GM12878 (cell line): ENCODE results near the gene ACSM4. TPM values are rescaled to one million over a fixed set of nuclear protein-coding genes. Genes with fewer than 3 reads are reported as not detected.

Source experiments
- ATAC-seq: fragments of 200-7000 bp; cut with Tn5 transposase; 3 replicates; pipeline ENCODE4 v1.9.1; 2020; ENCODE audit warnings: mild to moderate bottlenecking, moderate library complexity
- BruUV-seq: library from RNA; stranded (reverse); fragments of 400-500 nt; replicated peaks from 2 replicates; lab custom pipeline; 2021; lab: Mats Ljungman, UMichigan
- CTCF ChIA-PET: fragments of 300-600 bp; sonication (Branson Sonifier 250); formaldehyde crosslinking; extraction: SDS; loops from one replicate; lab custom pipeline; 2021; ENCODE audit warnings: inconsistent platforms; lab: Yijun Ruan, JAX
- POLR2A ChIA-PET: fragments of 350-600 bp; formaldehyde crosslinking; extraction: SDS; loops from one replicate; lab custom pipeline; 2021; ENCODE audit warnings: inconsistent platforms; lab: Charles Lee
- RAD21 ChIA-PET: fragments of 300-600 bp; sonication (Branson Sonifier 250); formaldehyde crosslinking; loops from one replicate; lab custom pipeline; 2023; ENCODE audit warnings: antibody characterized with exemption; ENCODE audit not compliant: unreplicated experiment; lab: Charles Lee
- SMC1A ChIA-PET: fragments of 300-600 bp; sonication (Branson Sonifier 250); formaldehyde crosslinking; loops from one replicate; lab custom pipeline; 2023; ENCODE audit not compliant: unreplicated experiment, uncharacterized antibody; lab: Charles Lee
- DNase-seq: peaks from one replicate; pipeline ENCODE4 v3.0.0-alpha.2; 2011; ENCODE audit warnings: low read depth, low spot score
- FAIRE-seq: peaks from 3 replicates; lab custom pipeline; 2011; peaks lifted over from hg19 to GRCh38; lab: Jason Lieb, UNC
- H2AFZ ChIP-seq: 2 replicates; pipeline ENCODE4 v1.6.0; 2011; ENCODE audit warnings: low read depth, low read length, control low read depth; ENCODE audit not compliant: control insufficient read depth
- H3K27ac ChIP-seq: 2 replicates; pipeline ENCODE4 v1.5.1; 2011; ENCODE audit warnings: control low read depth; ENCODE audit not compliant: control insufficient read depth, insufficient read depth
- H3K27me3 ChIP-seq, 2 experiments: replicated peaks in 1 of 2; 2 replicates each; pipeline versions ENCODE4 v1.6.0 to v1.6.1; 2011; ENCODE audit warnings: low read length in 1 of 2; ENCODE audit not compliant: control insufficient read depth in 2 of 2, insufficient read depth in 2 of 2
- H3K36me3 ChIP-seq, 2 experiments: 2 replicates each; pipeline ENCODE4 v1.5.1; 2011; ENCODE audit warnings: low read length in 1 of 2; ENCODE audit not compliant: control insufficient read depth in 2 of 2, insufficient read depth in 2 of 2
- H3K4me1 ChIP-seq: 2 replicates; pipeline ENCODE4 v1.6.1; 2011; ENCODE audit warnings: mild to moderate bottlenecking, low read length, moderate library complexity, mixed read lengths; ENCODE audit not compliant: control insufficient read depth, insufficient read depth
- H3K4me2 ChIP-seq: 2 replicates; pipeline ENCODE4 v1.6.0; 2011; ENCODE audit warnings: control low read depth; ENCODE audit not compliant: control insufficient read depth, insufficient read depth
- H3K4me3 ChIP-seq: fragments of 200-600 bp; sonication (generic); 2 replicates; pipeline ENCODE4 v1.5.1; 2016
- H3K79me2 ChIP-seq: 2 replicates; pipeline ENCODE4 v1.6.0; 2011; ENCODE audit warnings: low read length; ENCODE audit not compliant: control insufficient read depth, insufficient read depth
- H3K9ac ChIP-seq: 2 replicates; pipeline ENCODE4 v1.8.0; 2011; ENCODE audit warnings: low read length, control low read depth, mixed read lengths; ENCODE audit not compliant: control insufficient read depth, insufficient read depth
- H3K9me3 ChIP-seq: replicated peaks from 3 replicates; pipeline ENCODE4 v1.5.1; 2011; ENCODE audit warnings: mild to moderate bottlenecking, low read length; ENCODE audit not compliant: control insufficient read depth, insufficient read depth
- H4K20me1 ChIP-seq: 2 replicates; pipeline ENCODE4 v1.6.0; 2011; ENCODE audit not compliant: control insufficient read depth, insufficient read depth
- ATF7 ChIP-seq: fragments of 450-650 bp; IDR thresholded peaks from 2 replicates; pipeline ENCODE4 v1.6.1; 2016; ENCODE audit warnings: low read depth, mild to moderate bottlenecking
- BRCA1 ChIP-seq: IDR thresholded peaks from 2 replicates; pipeline ENCODE4 v1.6.1; 2011; ENCODE audit warnings: low read depth, low read length, improper control_type of control experiment
- LARP7 ChIP-seq: fragments of 450-650 bp; IDR thresholded peaks from 2 replicates; pipeline ENCODE4 v1.6.1; 2017; ENCODE audit warnings: mild to moderate bottlenecking
- MLLT1 ChIP-seq: fragments of 450-650 bp; IDR thresholded peaks from 2 replicates; pipeline ENCODE4 v1.6.1; 2016; ENCODE audit warnings: mild to moderate bottlenecking
- TARDBP ChIP-seq: IDR thresholded peaks from 2 replicates; pipeline ENCODE4 v1.6.1; 2016; ENCODE audit warnings: borderline replicate concordance
- WGBS: methylation state at CpG from one replicate; pipeline ENCODE4 v1.1.6; 2016; ENCODE audit warnings: low lambda C conversion rate; ENCODE audit not compliant: insufficient replicate concordance, insufficient coverage; ENCODE audit errors: missing lambda C conversion rate; 5-methylcytosine and 5-hydroxymethylcytosine counted together
- in situ Hi-C: fragments of 300-500 bp; cut with MboI; formaldehyde crosslinking; loops from 9 replicates; pipeline ENCODE4 v1.14.3; 2018; ENCODE audit warnings: mixed read lengths
- intact Hi-C: fragments of 100-400 bp; cut with micrococcal nuclease; formaldehyde crosslinking; loops from one replicate; pipeline ENCODE4 v1.14.2; 2022; ENCODE audit not compliant: unreplicated experiment
- polyA plus RNA-seq, 11 experiments: library from polyadenylated mRNA; depleted of rRNA in 4 of 11; unstranded in 6 of 11; stranded (reverse) in 5 of 11; fragments of >200 nt; fragmentation: Nextera tagmentation in 4 of 11; fragmentation: Illumina TruSeq in 1 of 11; extraction: Ambion mirVana in 4 of 11; extraction: Trizol in 1 of 11; gene quantifications; 1 replicate in 1 of 11; 2 replicates in 10 of 11; pipeline versions ENCODE4 v1.2.1 to v1.2.3, GENCODE V29; 2011 to 2016; ENCODE audit warnings: inconsistent platforms in 2 of 11, missing spikeins in 2 of 11, low read depth in 1 of 11
- total RNA-seq, 4 experiments: library from RNA; depleted of rRNA in 3 of 4; stranded (reverse); fragments of >200 nt in 3 of 4; fragmentation: Illumina TruSeq in 1 of 4; extraction: Trizol in 1 of 4; gene quantifications; 2 replicates each; pipeline versions ENCODE4 v1.2.1 to v1.2.3, GENCODE V29; 2013 to 2021

Gene ACSM4
- total and polyA plus RNA-seq, 10 of the 15 experiments (the other 5 are each of a cell fraction or from before 2014, with no cell fraction given): not detected

- Histone ChIP-seq H3K9me3 (no peaks in the 10 kb centered on the region), H3K36me3 (no peaks in the 10 kb centered on the region), H3K79me2 (no peaks in the 10 kb centered on the region), H3K4me2 (no peak overlapping the region), H3K9ac (no peak overlapping the region), H3K27me3 (no peaks in the 10 kb centered on the region), H2AFZ (no peak overlapping the region), H3K4me3 (no peak overlapping the region), H4K20me1 (no peaks in the 10 kb centered on the region), H3K4me1 (no peaks in the 10 kb centered on the region), H3K27ac (no peak overlapping the region)
- FAIRE-seq (no peak), DNase-seq (no peak), ATAC-seq (no peak)
- no TSS peak for BruUV-seq
- ChIA-PET CTCF (interaction anchor here (1.0 kb wide), 1 partner anchor 136 kb away, joined by 3 read pairs; no protein-coding TSS in a partner anchor), RAD21 (no interaction called here), POLR2A (no interaction called here), SMC1A (no interaction called here)
- 28% methylated on average over 3 of the region's 3 CpGs for WGBS
- intact Hi-C loops (loop anchor here (5.0 kb wide), 1 partner anchor 262 kb away; no protein-coding TSS in a partner anchor), in situ Hi-C loops (no loop called here)
- TF ChIP-seq MLLT1: no peak
- no peak for TF ChIP-seq LARP7
- TF ChIP-seq TARDBP: no peak
Measured at GRCh38 chr12:7375145-7375543, 71.3 kb downstream of the ACSM4 start.

- Histone ChIP-seq H3K4me3 (no peak overlapping the region), H3K27ac (no peak overlapping the region), H3K36me3 (no peaks in the 10 kb centered on the region), H3K9me3 (no peaks in the 10 kb centered on the region), H4K20me1 (no peaks in the 10 kb centered on the region), H3K4me2 (no peak overlapping the region), H2AFZ (no peak overlapping the region), H3K9ac (no peak overlapping the region), H3K79me2 (no peaks in the 10 kb centered on the region), H3K4me1 (no peaks in the 10 kb centered on the region), H3K27me3 (no peaks in the 10 kb centered on the region)
- ATAC-seq (no peak), DNase-seq (no peak), FAIRE-seq (no peak)
- in situ Hi-C loops: no loop called here
- BruUV-seq: no TSS peak
- TF ChIP-seq ATF7 (no peak), BRCA1 (no peak)
- intact Hi-C loops: loop anchor here (5.0 kb wide), 1 partner anchor 261 kb away; no protein-coding TSS in a partner anchor
- WGBS: 0% methylated on average over 1 of the region's 1 CpG
- CTCF ChIA-PET: interaction anchor here (1.0 kb wide), 1 partner anchor 137 kb away, joined by 3 read pairs; no protein-coding TSS in a partner anchor
- RAD21 ChIA-PET: no interaction called here
- POLR2A ChIA-PET: no interaction called here
- SMC1A ChIA-PET: no interaction called here
Measured at GRCh38 chr12:7376196-7376595, 72.3 kb downstream of the ACSM4 start.

Other genes starting within 250 kb of the ACSM4 start
Only the 7 nearest of the 8 such genes appear.
- 0.87 and 0.96 TPM in 2 replicates for gene C1R, start 211.6 kb upstream of the ACSM4 start, total RNA-seq (2014; rRNA removed)
- gene C1R, start 211.6 kb upstream of the ACSM4 start, total RNA-seq (2014; rRNA removed; fragmentation: Illumina TruSeq; extraction: Trizol): 0.76 and 0.88 TPM in 2 replicates
- gene C1R, start 211.6 kb upstream of the ACSM4 start, total RNA-seq (2021): 1.7 and 1.8 TPM in 2 replicates
- 0.82 and 1.3 TPM in 2 replicates for gene C1R, start 211.6 kb upstream of the ACSM4 start, polyA plus RNA-seq (2011; rRNA removed)
- gene C1R, start 211.6 kb upstream of the ACSM4 start, polyA plus RNA-seq (2014; fragmentation: Illumina TruSeq; extraction: Trizol): 1.4 and 1.5 TPM in 2 replicates
- under 1 TPM in 1 of 2 experiments, not detected in 1; 0.31 TPM for gene C1R, start 211.6 kb upstream of the ACSM4 start, polyA plus RNA-seq (2014; fragmentation: Nextera tagmentation; extraction: Ambion mirVana)
- 1.9 and 2.8 TPM in 2 replicates for gene C1R, start 211.6 kb upstream of the ACSM4 start, polyA plus RNA-seq (2014; rRNA removed)
- gene C1R, start 211.6 kb upstream of the ACSM4 start, polyA plus RNA-seq (2016; fragmentation: Nextera tagmentation; extraction: Ambion mirVana): under 1 TPM; 0.73 to 0.86 TPM
- 10.7 and 12.8 TPM in 2 replicates for gene C1RL, start 194.9 kb upstream of the ACSM4 start, total RNA-seq (2014; rRNA removed)
- 10.2 and 11.7 TPM in 2 replicates for gene C1RL, start 194.9 kb upstream of the ACSM4 start, total RNA-seq (2014; rRNA removed; fragmentation: Illumina TruSeq; extraction: Trizol)
- gene C1RL, start 194.9 kb upstream of the ACSM4 start, total RNA-seq (2021): 10.3 and 11.5 TPM in 2 replicates
- 4.9 and 5.8 TPM in 2 replicates for gene C1RL, start 194.9 kb upstream of the ACSM4 start, polyA plus RNA-seq (2011; rRNA removed)
- 10.5 and 16.3 TPM in 2 replicates for gene C1RL, start 194.9 kb upstream of the ACSM4 start, polyA plus RNA-seq (2014; fragmentation: Illumina TruSeq; extraction: Trizol)
- gene C1RL, start 194.9 kb upstream of the ACSM4 start, polyA plus RNA-seq (2014; fragmentation: Nextera tagmentation; extraction: Ambion mirVana): 1 to 10 TPM; 1.3 to 2.5 TPM
- 10.6 and 14.2 TPM in 2 replicates for gene C1RL, start 194.9 kb upstream of the ACSM4 start, polyA plus RNA-seq (2014; rRNA removed)
- gene C1RL, start 194.9 kb upstream of the ACSM4 start, polyA plus RNA-seq (2016; fragmentation: Nextera tagmentation; extraction: Ambion mirVana): 1 to 10 TPM; 4.7 to 6.0 TPM
- 0.34 TPM in 1 of 2 replicates, not detected in the other for gene RBP5, start 175.2 kb upstream of the ACSM4 start, total RNA-seq (2014; rRNA removed)
- not detected in 2 replicates for gene RBP5, start 175.2 kb upstream of the ACSM4 start, total RNA-seq (2014; rRNA removed; fragmentation: Illumina TruSeq; extraction: Trizol)
- gene RBP5, start 175.2 kb upstream of the ACSM4 start, total RNA-seq (2021): not detected in 2 replicates
- 0.11 and 0.19 TPM in 2 replicates for gene RBP5, start 175.2 kb upstream of the ACSM4 start, polyA plus RNA-seq (2011; rRNA removed)
- gene RBP5, start 175.2 kb upstream of the ACSM4 start, polyA plus RNA-seq (2014; fragmentation: Illumina TruSeq; extraction: Trizol): not detected in 2 replicates
- under 1 TPM in 1 of 2 experiments, not detected in 1; 0.29 TPM for gene RBP5, start 175.2 kb upstream of the ACSM4 start, polyA plus RNA-seq (2014; fragmentation: Nextera tagmentation; extraction: Ambion mirVana)
- gene RBP5, start 175.2 kb upstream of the ACSM4 start, polyA plus RNA-seq (2014; rRNA removed): 0.35 TPM in 1 of 2 replicates, not detected in the other
- gene RBP5, start 175.2 kb upstream of the ACSM4 start, polyA plus RNA-seq (2016; fragmentation: Nextera tagmentation; extraction: Ambion mirVana): 1 to 10 TPM in 1 of 2 experiments, under 1 TPM in 1; 0.23 to 1.1 TPM
- 11.9 and 13.8 TPM in 2 replicates for gene CLSTN3, start 173.7 kb upstream of the ACSM4 start, total RNA-seq (2014; rRNA removed)
- 8.3 and 8.8 TPM in 2 replicates for gene CLSTN3, start 173.7 kb upstream of the ACSM4 start, total RNA-seq (2014; rRNA removed; fragmentation: Illumina TruSeq; extraction: Trizol)
- gene CLSTN3, start 173.7 kb upstream of the ACSM4 start, total RNA-seq (2021): 17.1 and 24.7 TPM in 2 replicates
- gene CLSTN3, start 173.7 kb upstream of the ACSM4 start, polyA plus RNA-seq (2011; rRNA removed): 16.9 and 28.9 TPM in 2 replicates
- gene CLSTN3, start 173.7 kb upstream of the ACSM4 start, polyA plus RNA-seq (2014; fragmentation: Illumina TruSeq; extraction: Trizol): 9.5 and 14.7 TPM in 2 replicates
- under 1 TPM; 0.09 to 0.14 TPM for gene CLSTN3, start 173.7 kb upstream of the ACSM4 start, polyA plus RNA-seq (2014; fragmentation: Nextera tagmentation; extraction: Ambion mirVana)
- 33.8 and 35.9 TPM in 2 replicates for gene CLSTN3, start 173.7 kb upstream of the ACSM4 start, polyA plus RNA-seq (2014; rRNA removed)
- gene CLSTN3, start 173.7 kb upstream of the ACSM4 start, polyA plus RNA-seq (2016; fragmentation: Nextera tagmentation; extraction: Ambion mirVana): 1 to 10 TPM; 6.5 to 7.1 TPM
- gene PEX5, start 114.4 kb upstream of the ACSM4 start, total RNA-seq (2014; rRNA removed): 12.3 and 14.5 TPM in 2 replicates
- gene PEX5, start 114.4 kb upstream of the ACSM4 start, total RNA-seq (2014; rRNA removed; fragmentation: Illumina TruSeq; extraction: Trizol): 11.9 and 13.0 TPM in 2 replicates
- gene PEX5, start 114.4 kb upstream of the ACSM4 start, total RNA-seq (2021): 29.2 and 31.9 TPM in 2 replicates
- 12.1 and 17.1 TPM in 2 replicates for gene PEX5, start 114.4 kb upstream of the ACSM4 start, polyA plus RNA-seq (2011; rRNA removed)
- gene PEX5, start 114.4 kb upstream of the ACSM4 start, polyA plus RNA-seq (2014; fragmentation: Illumina TruSeq; extraction: Trizol): 10.1 and 14.4 TPM in 2 replicates
- gene PEX5, start 114.4 kb upstream of the ACSM4 start, polyA plus RNA-seq (2014; fragmentation: Nextera tagmentation; extraction: Ambion mirVana): 1 to 10 TPM; 1.3 to 2.9 TPM
- gene PEX5, start 114.4 kb upstream of the ACSM4 start, polyA plus RNA-seq (2014; rRNA removed): 15.2 and 17.9 TPM in 2 replicates
- gene PEX5, start 114.4 kb upstream of the ACSM4 start, polyA plus RNA-seq (2016; fragmentation: Nextera tagmentation; extraction: Ambion mirVana): 1 to 10 TPM; 6.6 to 7.1 TPM
- gene CD163L1, start 140.1 kb downstream of the ACSM4 start, total RNA-seq (2014; rRNA removed): 0.11 TPM in 1 of 2 replicates, not detected in the other
- gene CD163L1, start 140.1 kb downstream of the ACSM4 start, total RNA-seq (2014; rRNA removed; fragmentation: Illumina TruSeq; extraction: Trizol): 1.0 and 1.1 TPM in 2 replicates
- 0.49 and 0.74 TPM in 2 replicates for gene CD163L1, start 140.1 kb downstream of the ACSM4 start, total RNA-seq (2021)
- 1.1 and 1.8 TPM in 2 replicates for gene CD163L1, start 140.1 kb downstream of the ACSM4 start, polyA plus RNA-seq (2011; rRNA removed)
- 0.54 and 0.87 TPM in 2 replicates for gene CD163L1, start 140.1 kb downstream of the ACSM4 start, polyA plus RNA-seq (2014; fragmentation: Illumina TruSeq; extraction: Trizol)
- 1 to 10 TPM; 2.2 to 2.4 TPM for gene CD163L1, start 140.1 kb downstream of the ACSM4 start, polyA plus RNA-seq (2014; fragmentation: Nextera tagmentation; extraction: Ambion mirVana)
- 0.27 and 1.6 TPM in 2 replicates for gene CD163L1, start 140.1 kb downstream of the ACSM4 start, polyA plus RNA-seq (2014; rRNA removed)
- gene CD163L1, start 140.1 kb downstream of the ACSM4 start, polyA plus RNA-seq (2016; fragmentation: Nextera tagmentation; extraction: Ambion mirVana): 1 to 10 TPM; 2.5 to 2.9 TPM
- gene CD163, start 199.7 kb downstream of the ACSM4 start, total RNA-seq (2014; rRNA removed): not detected in 2 replicates
- not detected in 2 replicates for gene CD163, start 199.7 kb downstream of the ACSM4 start, total RNA-seq (2014; rRNA removed; fragmentation: Illumina TruSeq; extraction: Trizol)
- gene CD163, start 199.7 kb downstream of the ACSM4 start, total RNA-seq (2021): 0.27 and 0.74 TPM in 2 replicates
- gene CD163, start 199.7 kb downstream of the ACSM4 start, polyA plus RNA-seq (2011; rRNA removed): not detected in 2 replicates
- gene CD163, start 199.7 kb downstream of the ACSM4 start, polyA plus RNA-seq (2014; fragmentation: Illumina TruSeq; extraction: Trizol): not detected in 2 replicates
- not detected for gene CD163, start 199.7 kb downstream of the ACSM4 start, polyA plus RNA-seq (2014; fragmentation: Nextera tagmentation; extraction: Ambion mirVana)
- not detected in 2 replicates for gene CD163, start 199.7 kb downstream of the ACSM4 start, polyA plus RNA-seq (2014; rRNA removed)
- not detected for gene CD163, start 199.7 kb downstream of the ACSM4 start, polyA plus RNA-seq (2016; fragmentation: Nextera tagmentation; extraction: Ambion mirVana)